Measurements from ENCODE around the gene RABGAP1. TPM values are rescaled to one million over a fixed set of nuclear protein-coding genes. Genes with fewer than 3 reads are reported as not detected.

RABGAP1 gene
- total RNA-seq, 1 experiment from 2014 or later: 55.4 TPM

DNA sequence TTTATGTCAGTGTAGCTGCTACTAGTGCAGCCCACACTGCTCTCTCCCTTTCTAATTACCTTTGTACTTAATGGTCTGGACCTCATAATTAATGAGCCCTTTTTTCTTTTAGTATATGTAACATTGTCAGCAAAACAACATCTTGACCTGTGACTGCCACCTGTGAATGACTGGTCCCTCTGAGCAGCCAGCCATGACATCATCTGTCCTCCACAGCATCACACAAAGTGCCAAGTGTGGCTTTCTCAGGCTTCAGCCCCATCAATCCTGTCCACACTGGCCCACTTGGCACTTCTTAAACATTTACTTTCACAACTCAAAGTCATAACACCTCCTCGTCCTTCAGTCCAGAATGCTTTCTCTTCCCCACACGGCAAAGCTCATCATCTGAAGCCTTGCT lies 197.3 kb downstream of the RABGAP1 start:
- H3K9me3 ChIP-seq: no peaks in the 10 kb centered on the region
- Mint-ChIP-seq H3K9me3 (ENCODE audit: unreplicated experiment) (no peaks in the 10 kb centered on the region), H3K4me3 (ENCODE audit: unreplicated experiment) (no peak overlapping the region), H3K27me3 (ENCODE audit: insufficient read depth, unreplicated experiment) (no peaks in the 10 kb centered on the region), H3K36me3 (ENCODE audit: insufficient read depth, unreplicated experiment) (peaks cover 6% of the 10 kb centered on the region), H3K27ac (ENCODE audit: unreplicated experiment) (no peak overlapping the region), H3K4me1 (ENCODE audit: low read depth, unreplicated experiment) (no peaks in the 10 kb centered on the region)
- H3K36me3 ChIP-seq (ENCODE audit: control insufficient read depth, insufficient read depth, low read length): no peaks in the 10 kb centered on the region
- ChIA-PET POLR2A (no interaction called here), CTCF (no interaction called here)
- H3K27me3 ChIP-seq (replicated peaks; ENCODE audit: control insufficient read depth, insufficient read depth, low read length): no peaks in the 10 kb centered on the region
- BruUV-seq (replicated peaks): no TSS peak
- intact Hi-C loops (cut with micrococcal nuclease; ENCODE audit: unreplicated experiment): no loop called here
- TF ChIP-seq, protein P1, sequence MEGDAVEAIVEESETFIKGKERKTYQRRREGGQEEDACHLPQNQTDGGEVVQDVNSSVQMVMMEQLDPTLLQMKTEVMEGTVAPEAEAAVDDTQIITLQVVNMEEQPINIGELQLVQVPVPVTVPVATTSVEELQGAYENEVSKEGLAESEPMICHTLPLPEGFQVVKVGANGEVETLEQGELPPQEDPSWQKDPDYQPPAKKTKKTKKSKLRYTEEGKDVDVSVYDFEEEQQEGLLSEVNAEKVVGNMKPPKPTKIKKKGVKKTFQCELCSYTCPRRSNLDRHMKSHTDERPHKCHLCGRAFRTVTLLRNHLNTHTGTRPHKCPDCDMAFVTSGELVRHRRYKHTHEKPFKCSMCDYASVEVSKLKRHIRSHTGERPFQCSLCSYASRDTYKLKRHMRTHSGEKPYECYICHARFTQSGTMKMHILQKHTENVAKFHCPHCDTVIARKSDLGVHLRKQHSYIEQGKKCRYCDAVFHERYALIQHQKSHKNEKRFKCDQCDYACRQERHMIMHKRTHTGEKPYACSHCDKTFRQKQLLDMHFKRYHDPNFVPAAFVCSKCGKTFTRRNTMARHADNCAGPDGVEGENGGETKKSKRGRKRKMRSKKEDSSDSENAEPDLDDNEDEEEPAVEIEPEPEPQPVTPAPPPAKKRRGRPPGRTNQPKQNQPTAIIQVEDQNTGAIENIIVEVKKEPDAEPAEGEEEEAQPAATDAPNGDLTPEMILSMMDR (IDR thresholded peaks at IDR 0.05; ENCODE audit: insufficient read depth in 1 of 2, low read depth in 1 of 2, low read length in 1 of 2, severe bottlenecking in 1 of 2, unreplicated experiment in 1 of 2): no peak
- no peak for DNase-seq
- H3K4me3 ChIP-seq (ENCODE audit: low read depth, low read length): no peak overlapping the region
- H3K4me1 ChIP-seq: no peaks in the 10 kb centered on the region

DNA sequence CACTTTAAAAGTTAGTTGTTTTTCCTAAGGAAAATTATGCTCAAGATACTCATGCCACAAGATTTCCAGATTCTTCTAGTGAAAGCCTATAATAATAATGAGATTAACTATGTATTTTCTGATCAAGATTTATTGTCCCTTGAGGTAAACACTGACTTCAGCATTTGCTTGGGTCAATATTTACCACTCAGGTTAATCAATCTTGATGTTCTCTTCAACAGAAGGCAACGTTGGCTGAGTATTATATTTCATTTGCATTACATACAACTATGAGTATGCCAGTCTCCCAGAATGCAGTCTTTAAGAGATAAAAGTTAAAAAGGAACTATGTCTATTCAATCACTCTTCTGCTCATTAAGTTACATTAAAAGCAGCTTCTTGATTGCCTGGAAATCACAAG lies 208.2 kb downstream of the RABGAP1 start:
- no peaks in the 10 kb centered on the region for H3K27me3 Mint-ChIP-seq (ENCODE audit: insufficient read depth, unreplicated experiment)
- no peaks in the 10 kb centered on the region for H3K4me1 Mint-ChIP-seq (ENCODE audit: low read depth, unreplicated experiment)
- POLR2A ChIA-PET: no interaction called here
- TF ChIP-seq, protein P1 (IDR thresholded peaks at IDR 0.05; ENCODE audit: insufficient read depth in 1 of 2, low read depth in 1 of 2, low read length in 1 of 2, severe bottlenecking in 1 of 2, unreplicated experiment in 1 of 2): no peak
- DNase-seq: no peak
- H3K27ac Mint-ChIP-seq (ENCODE audit: unreplicated experiment): no peak overlapping the region
- CTCF ChIA-PET: no interaction called here
- H3K4me1 ChIP-seq: no peaks in the 10 kb centered on the region
- H3K4me3 Mint-ChIP-seq (ENCODE audit: unreplicated experiment): no peak overlapping the region
- intact Hi-C loops (cut with micrococcal nuclease; ENCODE audit: unreplicated experiment): no loop called here
- no peak overlapping the region for H3K4me3 ChIP-seq (ENCODE audit: low read depth, low read length)
- no peaks in the 10 kb centered on the region for H3K36me3 ChIP-seq (ENCODE audit: control insufficient read depth, insufficient read depth, low read length)
- H3K36me3 Mint-ChIP-seq (ENCODE audit: insufficient read depth, unreplicated experiment): peaks cover 12% of the 10 kb centered on the region
- H3K27me3 ChIP-seq (replicated peaks; ENCODE audit: control insufficient read depth, insufficient read depth, low read length): no peaks in the 10 kb centered on the region
- no peaks in the 10 kb centered on the region for H3K9me3 Mint-ChIP-seq (ENCODE audit: unreplicated experiment)
- no TSS peak for BruUV-seq (replicated peaks)
- no peaks in the 10 kb centered on the region for H3K9me3 ChIP-seq

DNA sequence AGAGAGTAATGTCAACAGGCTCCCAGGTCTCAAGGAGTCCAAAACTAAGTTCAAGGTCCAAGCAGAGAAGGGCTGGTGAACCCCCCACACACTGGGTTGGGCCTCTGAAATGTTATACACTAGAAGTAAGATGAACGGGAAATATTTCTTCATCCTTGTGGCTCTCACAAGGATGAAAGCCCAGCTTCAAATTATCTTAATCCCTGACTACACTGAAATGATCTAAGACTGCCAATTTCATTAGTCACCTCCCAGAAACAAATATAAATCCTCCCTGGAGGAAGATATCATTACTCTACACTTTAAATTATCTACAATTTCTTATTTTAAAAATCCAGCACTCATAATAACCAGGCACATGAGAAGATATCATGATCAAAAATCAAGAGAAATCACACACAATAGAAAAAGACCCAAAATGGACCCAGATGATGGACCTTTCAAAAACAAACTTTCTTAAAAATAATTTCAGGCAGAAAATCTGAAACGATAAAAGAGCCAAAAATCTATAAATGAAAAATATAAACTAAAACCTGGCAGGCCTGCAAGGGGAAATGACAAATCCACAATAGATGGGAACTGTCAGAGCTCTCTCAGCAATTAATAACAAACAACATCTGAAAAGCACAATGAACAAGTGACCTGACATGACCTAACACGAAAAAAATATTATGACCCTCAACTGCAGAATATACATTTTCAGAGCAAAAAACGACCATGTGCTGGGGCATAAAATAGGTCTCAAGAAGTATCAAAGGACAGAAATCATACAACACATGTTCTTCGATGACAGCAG lies 210.1 kb downstream of the RABGAP1 start:
- no peak overlapping the region for H3K4me3 Mint-ChIP-seq (ENCODE audit: unreplicated experiment)
- Histone ChIP-seq H3K4me3 (ENCODE audit: low read depth, low read length) (no peak overlapping the region), H3K36me3 (ENCODE audit: control insufficient read depth, insufficient read depth, low read length) (no peaks in the 10 kb centered on the region), H3K27me3 (replicated peaks; ENCODE audit: control insufficient read depth, insufficient read depth, low read length) (no peaks in the 10 kb centered on the region), H3K9me3 (no peaks in the 10 kb centered on the region), H3K4me1 (no peaks in the 10 kb centered on the region)
- H3K36me3 Mint-ChIP-seq (ENCODE audit: insufficient read depth, unreplicated experiment): peaks cover 12% of the 10 kb centered on the region
- TF ChIP-seq, protein P1 (IDR thresholded peaks at IDR 0.05; ENCODE audit: insufficient read depth in 1 of 2, low read depth in 1 of 2, low read length in 1 of 2, severe bottlenecking in 1 of 2, unreplicated experiment in 1 of 2): no peak
- BruUV-seq (replicated peaks): no TSS peak
- no peaks in the 10 kb centered on the region for H3K9me3 Mint-ChIP-seq (ENCODE audit: unreplicated experiment)
- intact Hi-C loops (cut with micrococcal nuclease; ENCODE audit: unreplicated experiment): no loop called here
- ChIA-PET POLR2A (no interaction called here), CTCF (no interaction called here)
- no peak for DNase-seq
- no peak overlapping the region for H3K27ac Mint-ChIP-seq (ENCODE audit: unreplicated experiment)
- no peaks in the 10 kb centered on the region for H3K27me3 Mint-ChIP-seq (ENCODE audit: insufficient read depth, unreplicated experiment)
- H3K4me1 Mint-ChIP-seq (ENCODE audit: low read depth, unreplicated experiment): no peaks in the 10 kb centered on the region

Other genes with a start within 250 kb of the RABGAP1 start
- gene OR1L4, start 217.0 kb upstream of the RABGAP1 start, total RNA-seq (2022): not detected in 2 replicates
- gene OR1L6, start 198.7 kb upstream of the RABGAP1 start, total RNA-seq (2022): not detected in 2 replicates
- not detected in 2 replicates for gene OR5C1, start 152.1 kb upstream of the RABGAP1 start, total RNA-seq (2022)
- not detected in 2 replicates for gene OR1K1, start 140.9 kb upstream of the RABGAP1 start, total RNA-seq (2022)
- gene PDCL, start 112.4 kb upstream of the RABGAP1 start, total RNA-seq (2022): 20.7 and 20.8 TPM in 2 replicates
- 53.8 and 55.5 TPM in 2 replicates for gene RC3H2, start 35.7 kb upstream of the RABGAP1 start, total RNA-seq (2022)
- 6.8 and 7.2 TPM in 2 replicates for gene ZBTB6, start 27.7 kb upstream of the RABGAP1 start, total RNA-seq (2022)
- 8.7 and 10.3 TPM in 2 replicates for gene ZBTB26, start 9.5 kb upstream of the RABGAP1 start, total RNA-seq (2022)
- 0.79 and 2.0 TPM in 2 replicates for gene GPR21, start 92.6 kb downstream of the RABGAP1 start, total RNA-seq (2022)